ENCODE results near the gene CCDC34.

DNA sequence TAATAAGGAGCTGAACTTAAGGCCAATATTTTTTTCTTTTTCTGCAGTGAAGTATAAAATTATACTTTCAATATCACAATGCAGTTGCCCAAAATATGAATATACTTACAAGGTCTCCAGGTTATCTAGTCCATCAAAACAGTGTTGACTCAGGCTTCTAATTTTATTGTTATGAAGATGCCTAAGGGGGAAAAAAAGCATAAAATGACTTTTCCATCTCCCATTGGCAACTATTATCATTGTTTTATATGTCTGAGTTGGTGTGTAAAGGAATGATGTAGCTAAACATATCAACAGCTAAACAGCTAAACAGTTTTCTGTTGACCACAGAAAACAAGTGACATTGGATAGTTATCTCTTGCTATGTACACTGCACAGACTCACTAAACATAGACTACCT is 21.2 kb upstream of the CCDC34 start:
- no peak for TF ChIP-seq EZH2phosphoT487 (IDR thresholded peaks at IDR 0.05; ENCODE audit: borderline replicate concordance)
- TF ChIP-seq, protein P1, sequence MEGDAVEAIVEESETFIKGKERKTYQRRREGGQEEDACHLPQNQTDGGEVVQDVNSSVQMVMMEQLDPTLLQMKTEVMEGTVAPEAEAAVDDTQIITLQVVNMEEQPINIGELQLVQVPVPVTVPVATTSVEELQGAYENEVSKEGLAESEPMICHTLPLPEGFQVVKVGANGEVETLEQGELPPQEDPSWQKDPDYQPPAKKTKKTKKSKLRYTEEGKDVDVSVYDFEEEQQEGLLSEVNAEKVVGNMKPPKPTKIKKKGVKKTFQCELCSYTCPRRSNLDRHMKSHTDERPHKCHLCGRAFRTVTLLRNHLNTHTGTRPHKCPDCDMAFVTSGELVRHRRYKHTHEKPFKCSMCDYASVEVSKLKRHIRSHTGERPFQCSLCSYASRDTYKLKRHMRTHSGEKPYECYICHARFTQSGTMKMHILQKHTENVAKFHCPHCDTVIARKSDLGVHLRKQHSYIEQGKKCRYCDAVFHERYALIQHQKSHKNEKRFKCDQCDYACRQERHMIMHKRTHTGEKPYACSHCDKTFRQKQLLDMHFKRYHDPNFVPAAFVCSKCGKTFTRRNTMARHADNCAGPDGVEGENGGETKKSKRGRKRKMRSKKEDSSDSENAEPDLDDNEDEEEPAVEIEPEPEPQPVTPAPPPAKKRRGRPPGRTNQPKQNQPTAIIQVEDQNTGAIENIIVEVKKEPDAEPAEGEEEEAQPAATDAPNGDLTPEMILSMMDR (conservative IDR thresholded peaks at IDR 0.05; ENCODE audit: low read length), result no peak
